ENCODE results near the gene BLID.
A peak's percentile ranks its signal among the peaks of the same experiment; 100 is the strongest.

Gene BLID

GRCh38 chr11:122115524-122116379, at the start of gene BLID:
TSS of gene BLID (minus strand) at chr11:122116215. CDS start at chr11:122115922, 293 bp downstream.
- H3K27me3 ChIP-seq (ENCODE audit: control insufficient read depth in 2 of 2, insufficient read depth in 2 of 2, low read length in 2 of 2) = no peaks in the 10 kb centered on the region
- H3K9ac ChIP-seq (ENCODE audit: low read depth in 1 of 2, low read length in 2 of 2) = no peak within 1 kb of the TSS
- no peaks in the 10 kb centered on the region for H3K4me1 ChIP-seq (ENCODE audit: control insufficient read depth in 2 of 2, insufficient read depth in 2 of 2, low read length in 2 of 2)
- H3K27ac ChIP-seq (ENCODE audit: low read depth in 2 of 2, low read length in 2 of 2) = no peak within 1 kb of the TSS
- no peak within 1 kb of the TSS for H3K4me3 ChIP-seq (ENCODE audit: low read length in 2 of 2)
- H3K36me3 ChIP-seq (ENCODE audit: control insufficient read depth in 2 of 2, insufficient read depth in 2 of 2, low read length in 2 of 2) = no peaks in the 10 kb centered on the region
- H3K9me3 ChIP-seq (ENCODE audit: control insufficient read depth in 2 of 2, low read length in 2 of 2) = no peaks in the 10 kb centered on the region

GRCh38 chr11:122163053-122163819, 47.2 kb upstream of the BLID start:
- H3K27ac ChIP-seq (ENCODE audit: low read depth in 2 of 2, low read length in 2 of 2) = no peak overlapping the region
- H3K36me3 ChIP-seq (ENCODE audit: control insufficient read depth in 2 of 2, insufficient read depth in 2 of 2, low read length in 2 of 2) = no peaks in the 10 kb centered on the region
- H3K9me3 ChIP-seq (ENCODE audit: control insufficient read depth in 2 of 2, low read length in 2 of 2) = no peaks in the 10 kb centered on the region
- no peak overlapping the region for H3K9ac ChIP-seq (ENCODE audit: low read depth in 1 of 2, low read length in 2 of 2)
- no peaks in the 10 kb centered on the region for H3K27me3 ChIP-seq (ENCODE audit: control insufficient read depth in 2 of 2, insufficient read depth in 2 of 2, low read length in 2 of 2)
- H3K4me3 ChIP-seq (ENCODE audit: low read length in 2 of 2) = no peak overlapping the region
- H3K4me1 ChIP-seq (ENCODE audit: control insufficient read depth in 2 of 2, insufficient read depth in 2 of 2, low read length in 2 of 2) = no peaks in the 10 kb centered on the region

- no peaks in the 10 kb centered on the region for H3K27me3 ChIP-seq (ENCODE audit: control insufficient read depth in 2 of 2, insufficient read depth in 2 of 2, low read length in 2 of 2)
- H3K4me1 ChIP-seq (ENCODE audit: control insufficient read depth in 2 of 2, insufficient read depth in 2 of 2, low read length in 2 of 2) = peaks cover 0 to 2% of the 10 kb centered on the region in 2 donors
- no peak overlapping the region for H3K27ac ChIP-seq (ENCODE audit: low read depth in 2 of 2, low read length in 2 of 2)
- H3K36me3 ChIP-seq (ENCODE audit: control insufficient read depth in 2 of 2, insufficient read depth in 2 of 2, low read length in 2 of 2) = no peaks in the 10 kb centered on the region
- no peak overlapping the region for H3K4me3 ChIP-seq (ENCODE audit: low read length in 2 of 2)
- no peak overlapping the region for H3K9ac ChIP-seq (ENCODE audit: low read depth in 1 of 2, low read length in 2 of 2)
- H3K9me3 ChIP-seq (ENCODE audit: control insufficient read depth in 2 of 2, low read length in 2 of 2) = no peaks in the 10 kb centered on the region
These were observed 46.1 kb upstream of the BLID start for GRCh38 chr11:122162095-122162494.

GRCh38 chr11:122160841-122161590, 45.0 kb upstream of the BLID start:
- H3K27ac ChIP-seq (ENCODE audit: low read depth in 2 of 2, low read length in 2 of 2) = no peak overlapping the region
- no peak overlapping the region for H3K9ac ChIP-seq (ENCODE audit: low read depth in 1 of 2, low read length in 2 of 2)
- no peaks in the 10 kb centered on the region for H3K9me3 ChIP-seq (ENCODE audit: control insufficient read depth in 2 of 2, low read length in 2 of 2)
- H3K4me1 ChIP-seq (ENCODE audit: control insufficient read depth in 2 of 2, insufficient read depth in 2 of 2, low read length in 2 of 2) = peaks cover 0 to 2% of the 10 kb centered on the region in 2 donors
- no peaks in the 10 kb centered on the region for H3K27me3 ChIP-seq (ENCODE audit: control insufficient read depth in 2 of 2, insufficient read depth in 2 of 2, low read length in 2 of 2)
- no peak overlapping the region for H3K4me3 ChIP-seq (ENCODE audit: low read length in 2 of 2)
- no peaks in the 10 kb centered on the region for H3K36me3 ChIP-seq (ENCODE audit: control insufficient read depth in 2 of 2, insufficient read depth in 2 of 2, low read length in 2 of 2)

GRCh38 chr11:122159861-122160260, 43.8 kb upstream of the BLID start:
- H3K4me1 ChIP-seq (ENCODE audit: control insufficient read depth in 2 of 2, insufficient read depth in 2 of 2, low read length in 2 of 2) = peaks cover 0 to 2% of the 10 kb centered on the region in 2 donors
- H3K9ac ChIP-seq (ENCODE audit: low read depth in 1 of 2, low read length in 2 of 2) = no peak overlapping the region
- no peak overlapping the region for H3K27ac ChIP-seq (ENCODE audit: low read depth in 2 of 2, low read length in 2 of 2)
- no peaks in the 10 kb centered on the region for H3K9me3 ChIP-seq (ENCODE audit: control insufficient read depth in 2 of 2, low read length in 2 of 2)
- H3K27me3 ChIP-seq (ENCODE audit: control insufficient read depth in 2 of 2, insufficient read depth in 2 of 2, low read length in 2 of 2) = no peaks in the 10 kb centered on the region
- no peaks in the 10 kb centered on the region for H3K36me3 ChIP-seq (ENCODE audit: control insufficient read depth in 2 of 2, insufficient read depth in 2 of 2, low read length in 2 of 2)
- H3K4me3 ChIP-seq (ENCODE audit: low read length in 2 of 2) = no peak overlapping the region

GRCh38 chr11:122159173-122159721, 43.2 kb upstream of the BLID start:
- Histone ChIP-seq H3K4me3 (ENCODE audit: low read length in 2 of 2) (no peak overlapping the region), H3K27ac (ENCODE audit: low read depth in 2 of 2, low read length in 2 of 2) (peak overlapping the region; percentile 7 to 19), H3K9ac (ENCODE audit: low read depth in 1 of 2, low read length in 2 of 2) (no peak overlapping the region), H3K27me3 (ENCODE audit: control insufficient read depth in 2 of 2, insufficient read depth in 2 of 2, low read length in 2 of 2) (no peaks in the 10 kb centered on the region), H3K9me3 (ENCODE audit: control insufficient read depth in 2 of 2, low read length in 2 of 2) (no peaks in the 10 kb centered on the region), H3K36me3 (ENCODE audit: control insufficient read depth in 2 of 2, insufficient read depth in 2 of 2, low read length in 2 of 2) (no peaks in the 10 kb centered on the region), H3K4me1 (ENCODE audit: control insufficient read depth in 2 of 2, insufficient read depth in 2 of 2, low read length in 2 of 2) (peaks cover 0 to 2% of the 10 kb centered on the region in 2 donors)

GRCh38 chr11:122158171-122158570, 42.2 kb upstream of the BLID start:
- Histone ChIP-seq H3K36me3 (ENCODE audit: control insufficient read depth in 2 of 2, insufficient read depth in 2 of 2, low read length in 2 of 2) (no peaks in the 10 kb centered on the region), H3K27me3 (ENCODE audit: control insufficient read depth in 2 of 2, insufficient read depth in 2 of 2, low read length in 2 of 2) (no peaks in the 10 kb centered on the region), H3K9me3 (ENCODE audit: control insufficient read depth in 2 of 2, low read length in 2 of 2) (no peaks in the 10 kb centered on the region), H3K27ac (ENCODE audit: low read depth in 2 of 2, low read length in 2 of 2) (peak overlapping the region in 1 of 2 donors; percentile 5), H3K9ac (ENCODE audit: low read depth in 1 of 2, low read length in 2 of 2) (no peak overlapping the region), H3K4me1 (ENCODE audit: control insufficient read depth in 2 of 2, insufficient read depth in 2 of 2, low read length in 2 of 2) (peaks cover 0 to 2% of the 10 kb centered on the region in 2 donors), H3K4me3 (ENCODE audit: low read length in 2 of 2) (no peak overlapping the region)

GRCh38 chr11:122157653-122158161, 41.7 kb upstream of the BLID start:
- peak overlapping the region in 1 of 2 donors; percentile 25 for H3K9ac ChIP-seq (ENCODE audit: low read depth in 1 of 2, low read length in 2 of 2)
- H3K4me3 ChIP-seq (ENCODE audit: low read length in 2 of 2) = peak overlapping the region; percentile 39 to 45
- peak overlapping the region in 1 of 2 donors; percentile 5 for H3K27ac ChIP-seq (ENCODE audit: low read depth in 2 of 2, low read length in 2 of 2)

GRCh38 chr11:122156940-122157382, 40.9 kb upstream of the BLID start:
- H3K4me3 ChIP-seq (ENCODE audit: low read length in 2 of 2) = peak overlapping the region in 1 of 2 donors; percentile 28
- no peaks in the 10 kb centered on the region for H3K9me3 ChIP-seq (ENCODE audit: control insufficient read depth in 2 of 2, low read length in 2 of 2)
- no peaks in the 10 kb centered on the region for H3K27me3 ChIP-seq (ENCODE audit: control insufficient read depth in 2 of 2, insufficient read depth in 2 of 2, low read length in 2 of 2)
- peaks cover 0 to 2% of the 10 kb centered on the region in 2 donors for H3K4me1 ChIP-seq (ENCODE audit: control insufficient read depth in 2 of 2, insufficient read depth in 2 of 2, low read length in 2 of 2)
- H3K36me3 ChIP-seq (ENCODE audit: control insufficient read depth in 2 of 2, insufficient read depth in 2 of 2, low read length in 2 of 2) = no peaks in the 10 kb centered on the region
- H3K9ac ChIP-seq (ENCODE audit: low read depth in 1 of 2, low read length in 2 of 2) = no peak overlapping the region
- H3K27ac ChIP-seq (ENCODE audit: low read depth in 2 of 2, low read length in 2 of 2) = no peak overlapping the region

More at GRCh38 chr11:122157653-122158161, 41.7 kb upstream of the BLID start:
- H3K36me3 ChIP-seq (ENCODE audit: control insufficient read depth in 2 of 2, insufficient read depth in 2 of 2, low read length in 2 of 2) = no peaks in the 10 kb centered on the region
- peaks cover 0 to 2% of the 10 kb centered on the region in 2 donors for H3K4me1 ChIP-seq (ENCODE audit: control insufficient read depth in 2 of 2, insufficient read depth in 2 of 2, low read length in 2 of 2)
- no peaks in the 10 kb centered on the region for H3K27me3 ChIP-seq (ENCODE audit: control insufficient read depth in 2 of 2, insufficient read depth in 2 of 2, low read length in 2 of 2)
- H3K9me3 ChIP-seq (ENCODE audit: control insufficient read depth in 2 of 2, low read length in 2 of 2) = no peaks in the 10 kb centered on the region
